Dendritic cell treated with granulocyte-macrophage colony-stimulating factor and Interleukin-4, amounts not matched to agents 40 ng/mL and 50 ng/mL, for 4 days (primary cell): ENCODE measurements around the gene TBCK.

ENCODE experiments used
- H3K27ac Mint-ChIP-seq: one replicate; pipeline ENCODE4 v1.8.0; 2022; ENCODE audit warnings: mild to moderate bottlenecking, mixed read lengths
- H3K27me3 Mint-ChIP-seq: one replicate; pipeline ENCODE4 v1.8.0; 2022; ENCODE audit warnings: mild to moderate bottlenecking, mixed read lengths
- H3K36me3 Mint-ChIP-seq: one replicate; pipeline ENCODE4 v1.8.0; 2022; ENCODE audit warnings: low read depth, mixed read lengths
- H3K4me1 Mint-ChIP-seq: one replicate; pipeline ENCODE4 v1.8.0; 2022; ENCODE audit warnings: low read depth, mixed read lengths
- H3K4me3 Mint-ChIP-seq: one replicate; pipeline ENCODE4 v1.8.0; 2022; ENCODE audit warnings: mild to moderate bottlenecking, moderate library complexity, mixed read lengths
- H3K9me3 Mint-ChIP-seq: one replicate; pipeline ENCODE4 v1.8.0; 2022; ENCODE audit warnings: mixed read lengths
- intact Hi-C: fragments of 100-400 bp; cut with micrococcal nuclease; formaldehyde crosslinking; loops from one replicate; pipeline ENCODE4 v1.15.0; 2022

TBCK gene

DNA sequence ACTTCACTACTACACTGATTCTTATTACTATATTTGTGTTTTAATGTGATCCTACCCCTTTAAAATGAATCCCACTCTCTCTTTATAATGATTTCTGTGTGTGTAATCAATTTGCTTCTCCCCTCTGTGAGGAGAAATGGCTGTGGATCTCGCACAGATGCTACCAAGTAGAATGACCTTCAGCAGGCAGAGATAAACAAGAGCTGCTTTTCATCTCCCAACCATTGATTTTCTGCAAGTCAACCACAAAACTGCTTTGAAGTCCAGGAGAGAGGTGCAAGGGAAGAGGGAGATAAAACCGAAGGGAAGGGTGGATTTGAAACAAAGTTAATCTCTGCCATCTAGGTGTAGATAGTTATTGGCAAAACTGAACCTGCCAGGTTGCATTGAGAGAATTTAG lies 279.2 kb downstream of the TBCK start:
- Mint-ChIP-seq H3K9me3 (peaks cover 18% of the 10 kb centered on the region), H3K27me3 (no peaks in the 10 kb centered on the region), H3K27ac (no peak overlapping the region), H3K4me3 (no peak overlapping the region), H3K36me3 (no peaks in the 10 kb centered on the region), H3K4me1 (no peaks in the 10 kb centered on the region)
- intact Hi-C loops: no loop called here

DNA sequence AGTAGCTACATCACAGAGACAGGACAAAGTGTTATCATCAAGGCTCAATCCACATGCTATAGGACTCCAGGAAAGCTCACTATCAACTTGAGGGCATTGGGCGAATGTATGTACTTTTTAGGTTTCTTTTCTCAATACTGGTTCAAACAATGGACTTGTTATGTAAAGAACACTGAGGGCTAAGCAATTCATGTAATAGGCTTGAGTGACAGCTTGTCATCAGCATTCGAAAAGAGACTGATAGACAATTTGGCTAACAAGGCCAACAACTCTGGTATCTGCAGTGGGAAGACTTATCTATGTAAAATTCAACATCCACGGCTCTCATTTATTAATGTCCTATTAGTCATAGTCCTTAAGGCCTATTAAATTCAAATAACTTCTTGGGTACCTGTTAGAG lies 279.7 kb downstream of the TBCK start:
- no peak overlapping the region for H3K27ac Mint-ChIP-seq
- no peaks in the 10 kb centered on the region for H3K27me3 Mint-ChIP-seq
- no peaks in the 10 kb centered on the region for H3K4me1 Mint-ChIP-seq
- peaks cover 23% of the 10 kb centered on the region for H3K9me3 Mint-ChIP-seq
- no peaks in the 10 kb centered on the region for H3K36me3 Mint-ChIP-seq
- intact Hi-C loops: no loop called here
- no peak overlapping the region for H3K4me3 Mint-ChIP-seq

DNA sequence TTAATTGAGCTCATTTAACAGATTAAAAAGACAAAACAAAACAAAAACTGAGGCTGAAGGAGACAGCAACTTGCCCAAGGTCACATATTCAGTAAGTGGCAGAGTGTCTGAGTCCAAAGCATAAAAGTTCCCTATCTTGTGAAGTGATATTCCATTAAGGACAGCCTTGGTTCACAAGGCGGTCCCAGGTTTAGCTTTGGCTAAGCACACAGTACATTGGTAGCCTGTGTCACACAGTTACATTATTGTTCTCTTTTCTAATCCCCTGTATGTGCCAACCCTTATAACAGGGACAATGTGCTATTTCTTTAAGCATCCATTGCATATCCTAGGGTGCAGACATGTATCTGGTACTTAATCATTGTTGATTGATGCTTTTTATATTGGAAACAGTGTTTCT lies 280.8 kb downstream of the TBCK start:
- Mint-ChIP-seq H3K27ac (no peak overlapping the region), H3K4me1 (no peaks in the 10 kb centered on the region), H3K9me3 (peaks cover 30% of the 10 kb centered on the region), H3K27me3 (no peaks in the 10 kb centered on the region), H3K36me3 (no peaks in the 10 kb centered on the region), H3K4me3 (no peak overlapping the region)
- intact Hi-C loops: no loop called here

DNA sequence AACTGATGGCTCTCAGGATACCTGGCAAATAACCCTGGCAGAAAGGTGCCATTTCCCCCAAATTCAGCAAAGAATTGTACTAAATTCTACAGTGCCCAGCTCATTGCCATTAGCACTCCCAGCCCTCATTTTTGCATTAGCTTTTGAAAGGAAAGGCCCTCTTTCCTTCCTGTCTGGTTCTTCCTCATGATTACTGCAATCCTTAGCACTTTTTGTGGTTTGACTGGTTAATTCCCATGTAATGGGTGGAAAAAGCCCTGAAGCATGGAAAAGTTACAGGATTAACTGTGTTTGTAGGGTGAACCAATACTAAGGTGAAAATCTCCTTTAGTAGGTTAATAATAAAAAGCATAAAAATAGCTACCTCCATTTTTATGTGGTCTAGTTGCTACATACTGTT lies 281.3 kb downstream of the TBCK start:
- intact Hi-C loops: no loop called here
- Mint-ChIP-seq H3K36me3 (no peaks in the 10 kb centered on the region), H3K4me3 (no peak overlapping the region), H3K4me1 (no peaks in the 10 kb centered on the region), H3K27me3 (no peaks in the 10 kb centered on the region), H3K27ac (no peak overlapping the region), H3K9me3 (peaks cover 35% of the 10 kb centered on the region)

DNA sequence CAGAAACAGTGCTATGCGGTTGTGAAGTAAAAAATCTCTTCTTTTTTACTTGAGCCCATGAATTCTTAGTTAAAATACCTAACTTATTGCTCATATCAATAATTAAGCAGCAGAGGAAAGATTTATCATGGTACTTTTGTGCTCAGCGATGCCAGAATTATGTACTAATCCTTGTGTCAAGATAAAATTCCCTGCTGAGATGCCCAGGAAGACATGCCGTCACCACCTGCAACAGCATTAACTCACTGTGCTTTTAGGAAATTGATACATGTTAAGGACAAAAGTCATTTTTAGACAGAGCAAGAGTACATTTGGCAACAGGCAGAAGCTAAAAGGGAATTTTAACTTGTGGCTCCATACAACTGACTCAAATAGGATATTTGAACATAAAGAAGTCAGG lies 281.8 kb downstream of the TBCK start:
- H3K4me3 Mint-ChIP-seq: no peak overlapping the region

DNA sequence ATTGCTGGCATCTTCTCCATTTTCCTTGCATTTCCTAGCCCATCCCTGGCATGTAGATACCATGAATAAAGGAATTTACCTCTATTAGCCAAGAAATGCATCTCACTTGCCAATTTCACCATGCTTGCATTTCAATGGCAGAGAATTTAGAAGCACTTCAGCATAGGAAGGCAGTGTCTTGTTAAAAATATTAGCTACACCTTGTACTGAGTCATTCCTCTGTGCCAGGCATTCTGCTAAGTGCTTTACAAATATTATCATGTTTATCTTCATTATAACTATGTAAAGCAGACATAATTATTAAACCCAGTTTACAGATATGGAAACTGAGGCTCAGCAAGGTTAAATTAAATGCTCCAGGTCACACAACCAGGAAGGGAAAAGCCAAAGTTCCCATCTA lies 282.5 kb downstream of the TBCK start:
- Mint-ChIP-seq H3K27ac (no peak overlapping the region), H3K4me3 (no peak overlapping the region), H3K4me1 (no peaks in the 10 kb centered on the region), H3K36me3 (no peaks in the 10 kb centered on the region), H3K27me3 (no peaks in the 10 kb centered on the region), H3K9me3 (peaks cover 36% of the 10 kb centered on the region)
- intact Hi-C loops: no loop called here

More for the DNA sequence above, 281.8 kb downstream of the TBCK start:
- Mint-ChIP-seq H3K36me3 (no peaks in the 10 kb centered on the region), H3K9me3 (peaks cover 36% of the 10 kb centered on the region), H3K27me3 (no peaks in the 10 kb centered on the region), H3K4me1 (no peaks in the 10 kb centered on the region), H3K27ac (no peak overlapping the region)
- intact Hi-C loops: no loop called here

DNA sequence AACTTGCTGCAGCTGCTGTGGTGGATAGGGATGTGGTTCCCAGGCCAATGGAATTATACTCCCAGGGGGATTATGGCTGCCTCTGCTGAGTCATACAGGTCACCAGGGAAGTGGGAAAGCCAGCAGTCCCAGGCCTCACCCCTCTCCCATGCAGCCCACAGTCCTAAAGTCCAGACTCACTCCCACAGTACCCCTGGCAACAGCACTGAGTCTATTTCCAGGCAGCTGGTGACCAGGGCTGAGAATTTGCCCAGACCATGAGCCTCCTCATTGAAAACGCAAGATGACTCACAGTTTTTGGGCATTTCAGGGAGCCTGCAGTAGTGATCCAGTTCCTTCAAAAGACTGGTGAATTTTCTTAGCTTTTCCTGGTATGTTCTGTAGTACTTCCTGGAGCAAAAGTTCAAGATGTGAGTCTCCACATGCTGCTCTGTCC lies 283.1 kb downstream of the TBCK start:
- intact Hi-C loops: no loop called here
- no peak overlapping the region for H3K27ac Mint-ChIP-seq
- no peaks in the 10 kb centered on the region for H3K36me3 Mint-ChIP-seq

DNA sequence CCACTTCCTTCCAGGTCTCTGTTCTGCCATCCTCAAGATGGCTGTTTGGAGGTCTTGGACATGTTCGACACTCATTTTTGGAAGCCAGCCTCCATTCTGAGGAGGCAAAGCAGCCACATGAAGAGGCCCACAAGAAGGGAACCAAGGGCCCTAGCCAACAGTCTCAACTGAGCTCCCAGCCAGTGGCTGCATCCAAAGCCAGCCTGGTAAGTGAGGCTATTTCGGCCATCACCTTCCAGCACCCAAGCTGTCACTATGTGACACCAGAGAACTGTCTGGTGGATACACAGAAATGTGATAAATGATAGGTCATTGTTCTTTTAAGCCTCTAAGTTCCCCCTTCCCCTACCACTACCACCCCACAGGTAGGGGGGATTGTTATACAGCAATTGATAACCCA lies 293.6 kb downstream of the TBCK start:
- H3K36me3 Mint-ChIP-seq: no peaks in the 10 kb centered on the region
- no peak overlapping the region for H3K4me3 Mint-ChIP-seq
- no peaks in the 10 kb centered on the region for H3K27me3 Mint-ChIP-seq
- no peaks in the 10 kb centered on the region for H3K4me1 Mint-ChIP-seq
- H3K27ac Mint-ChIP-seq: no peak overlapping the region
- peaks cover 1% of the 10 kb centered on the region for H3K9me3 Mint-ChIP-seq
- intact Hi-C loops: no loop called here

More for the DNA sequence above, 283.1 kb downstream of the TBCK start:
- H3K4me3 Mint-ChIP-seq: no peak overlapping the region
- H3K9me3 Mint-ChIP-seq: peaks cover 42% of the 10 kb centered on the region
- H3K4me1 Mint-ChIP-seq: no peaks in the 10 kb centered on the region
- H3K27me3 Mint-ChIP-seq: no peaks in the 10 kb centered on the region

DNA sequence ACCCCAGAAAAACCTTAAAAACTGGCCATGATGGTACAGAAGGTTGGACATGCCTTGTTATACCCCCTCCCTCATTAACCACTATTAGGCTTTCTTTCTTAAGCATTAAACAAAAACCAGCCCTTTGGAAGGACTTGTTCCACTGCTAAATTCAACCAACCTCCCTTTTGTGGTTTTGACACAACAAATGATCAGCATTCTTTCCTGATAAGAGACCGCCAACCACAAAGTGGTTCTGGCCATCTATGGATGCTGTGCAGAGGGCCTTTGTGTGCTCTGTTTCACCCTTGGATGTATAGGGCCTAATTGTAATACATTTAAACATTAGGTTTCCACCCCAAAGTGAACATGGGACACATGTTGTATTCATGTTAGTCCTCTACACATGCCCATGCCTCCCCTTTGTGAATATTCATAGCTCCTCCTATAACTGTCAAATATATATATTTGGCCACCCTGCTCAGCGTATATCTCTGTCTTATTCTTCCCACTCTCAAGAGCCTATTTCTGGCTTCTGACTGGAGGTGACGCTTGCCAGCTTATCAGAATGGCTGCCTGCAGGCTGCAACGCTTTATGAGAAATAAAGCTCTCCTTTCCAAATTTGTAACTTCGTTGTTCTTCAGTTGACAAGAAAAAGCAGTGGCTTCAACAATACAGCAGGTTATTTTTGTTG lies 294.1 kb downstream of the TBCK start:
- Mint-ChIP-seq H3K4me3 (no peak overlapping the region), H3K27me3 (no peaks in the 10 kb centered on the region), H3K9me3 (no peaks in the 10 kb centered on the region), H3K4me1 (no peaks in the 10 kb centered on the region), H3K36me3 (no peaks in the 10 kb centered on the region), H3K27ac (no peak overlapping the region)
- intact Hi-C loops: no loop called here

DNA sequence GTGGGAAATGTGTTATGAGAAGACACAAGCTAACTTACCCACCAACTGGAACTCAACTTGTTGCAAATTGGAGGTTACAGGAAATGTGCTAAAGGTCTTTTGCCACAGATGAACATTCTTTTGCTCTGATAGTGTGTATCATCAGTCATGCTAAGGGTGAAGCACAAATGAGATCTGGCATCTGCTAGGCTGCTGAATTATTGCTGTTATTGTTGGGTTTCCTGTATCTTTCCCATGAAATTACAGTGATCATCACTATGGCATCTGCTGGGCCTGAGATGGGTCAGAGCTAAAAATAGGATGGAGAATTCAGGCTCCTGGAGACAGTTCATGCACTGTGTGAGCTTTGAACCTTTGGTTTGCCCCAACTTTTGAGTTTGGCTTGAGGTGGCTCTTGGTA lies 296.2 kb downstream of the TBCK start:
- H3K27me3 Mint-ChIP-seq: no peaks in the 10 kb centered on the region
- no peak overlapping the region for H3K27ac Mint-ChIP-seq
- H3K4me1 Mint-ChIP-seq: no peaks in the 10 kb centered on the region
- H3K4me3 Mint-ChIP-seq: no peak overlapping the region
- no peaks in the 10 kb centered on the region for H3K36me3 Mint-ChIP-seq
- intact Hi-C loops: no loop called here
- H3K9me3 Mint-ChIP-seq: peaks cover 10% of the 10 kb centered on the region

DNA sequence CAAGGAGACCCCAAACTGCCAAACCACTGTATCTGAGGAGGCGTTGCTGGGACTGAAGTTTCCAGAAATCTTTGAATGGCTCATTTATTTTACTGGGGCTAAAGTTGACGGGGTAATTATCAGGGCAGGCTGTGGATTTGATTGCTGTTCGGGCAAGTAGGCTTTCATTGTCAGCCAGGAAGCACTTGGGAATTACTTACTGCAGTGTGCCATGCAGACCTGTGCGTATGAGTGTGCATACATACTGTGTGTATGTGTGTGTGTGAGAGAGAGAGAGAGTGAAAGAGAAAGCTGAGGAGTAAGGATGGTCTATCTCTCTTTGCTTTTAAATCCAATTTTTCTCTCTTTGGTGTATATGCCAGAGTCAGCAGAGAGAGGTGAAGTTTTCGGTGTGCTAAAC lies 298.0 kb downstream of the TBCK start:
- Mint-ChIP-seq H3K36me3 (no peaks in the 10 kb centered on the region), H3K27ac (no peak overlapping the region), H3K9me3 (peaks cover 23% of the 10 kb centered on the region), H3K4me3 (no peak overlapping the region), H3K4me1 (no peaks in the 10 kb centered on the region), H3K27me3 (no peaks in the 10 kb centered on the region)
- intact Hi-C loops: no loop called here

DNA sequence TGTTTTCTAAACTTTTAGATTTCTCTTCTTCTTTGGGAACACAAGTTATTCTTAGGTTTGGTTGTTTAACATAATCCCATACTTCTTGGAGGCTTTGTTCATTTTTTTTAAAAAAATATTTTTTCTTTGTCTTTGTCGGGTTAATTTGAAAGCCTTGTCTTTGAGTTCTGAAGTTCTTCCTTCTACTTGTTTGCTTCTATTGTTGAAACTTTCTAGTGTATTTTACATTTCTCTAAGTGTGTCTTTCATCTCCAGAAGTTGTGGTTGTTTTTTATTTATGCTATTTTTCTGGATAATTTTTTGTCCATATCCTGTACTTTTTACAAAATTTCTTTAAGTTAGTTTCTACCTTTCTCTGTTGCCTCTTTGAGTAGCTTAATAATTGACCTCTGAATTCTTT lies 304.6 kb downstream of the TBCK start:
- H3K4me3 Mint-ChIP-seq: no peak overlapping the region
- no peaks in the 10 kb centered on the region for H3K27me3 Mint-ChIP-seq
- no peaks in the 10 kb centered on the region for H3K4me1 Mint-ChIP-seq
- peaks cover 56% of the 10 kb centered on the region for H3K9me3 Mint-ChIP-seq
- H3K27ac Mint-ChIP-seq: no peak overlapping the region
- intact Hi-C loops: no loop called here
- no peaks in the 10 kb centered on the region for H3K36me3 Mint-ChIP-seq

DNA sequence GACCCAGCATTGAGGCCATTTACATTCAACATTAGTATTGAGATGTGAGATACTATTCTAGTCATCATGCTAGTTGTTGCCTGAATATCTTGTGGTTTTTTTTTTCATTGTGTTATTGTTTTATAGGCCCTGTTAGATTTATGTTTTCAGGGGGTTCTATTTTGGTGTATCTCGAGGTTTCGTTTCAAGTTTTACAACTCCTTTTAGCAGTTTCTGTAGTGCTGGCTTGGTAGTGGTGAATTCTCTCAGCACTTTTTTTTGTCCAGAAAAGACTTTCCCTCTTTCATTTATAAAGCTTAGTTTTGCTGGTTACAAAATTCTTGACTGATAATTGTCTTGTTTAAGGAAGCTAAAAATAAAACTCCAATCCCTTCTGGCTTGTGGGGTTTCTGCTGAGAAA lies 305.2 kb downstream of the TBCK start:
- intact Hi-C loops: no loop called here
- Mint-ChIP-seq H3K9me3 (peaks cover 56% of the 10 kb centered on the region), H3K36me3 (no peaks in the 10 kb centered on the region), H3K4me1 (no peaks in the 10 kb centered on the region), H3K27ac (no peak overlapping the region), H3K27me3 (no peaks in the 10 kb centered on the region), H3K4me3 (no peak overlapping the region)

DNA sequence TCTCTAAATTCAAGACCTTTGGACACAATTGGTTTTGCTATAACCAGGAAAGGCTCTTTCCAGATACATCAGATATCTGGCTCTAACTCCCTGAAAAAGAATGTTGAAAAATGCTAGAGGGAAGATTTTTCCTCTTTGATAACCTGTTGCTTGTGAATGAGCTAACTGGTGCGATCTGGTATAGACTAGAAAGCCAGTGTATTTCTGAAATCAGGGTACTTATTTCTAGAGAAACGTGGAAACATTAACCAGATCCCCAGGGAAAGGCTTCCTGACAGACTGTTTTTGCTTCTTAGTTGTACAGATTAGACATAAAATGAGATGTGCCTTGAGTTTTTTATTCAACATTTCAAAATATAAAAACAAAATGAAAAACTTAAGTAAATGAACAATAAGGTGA lies 313.0 kb downstream of the TBCK start:
- intact Hi-C loops: no loop called here
- Mint-ChIP-seq H3K27ac (no peak overlapping the region), H3K36me3 (no peaks in the 10 kb centered on the region), H3K9me3 (peaks cover 10% of the 10 kb centered on the region), H3K27me3 (no peaks in the 10 kb centered on the region), H3K4me3 (no peak overlapping the region), H3K4me1 (no peaks in the 10 kb centered on the region)
